GM06990 (cell line): ENCODE data around the gene NCAM1.

Source experiments
- DNase-seq: peaks from one replicate; pipeline ENCODE4 v3.0.0-alpha.2; 2011; ENCODE audit not compliant: insufficient read length; ENCODE audit errors: extremely low read depth
- H3K27me3 ChIP-seq: replicated peaks from 2 replicates; pipeline ENCODE4 v1.6.0; 2011; ENCODE audit warnings: low read length; ENCODE audit not compliant: control insufficient read depth, insufficient read depth
- H3K36me3 ChIP-seq: 2 replicates; pipeline ENCODE4 v1.5.1; 2011; ENCODE audit warnings: low read length; ENCODE audit not compliant: control insufficient read depth, insufficient read depth
- H3K4me3 ChIP-seq: replicated peaks from 2 replicates; pipeline ENCODE4 v1.5.1; 2011; ENCODE audit warnings: low read depth, mild to moderate bottlenecking, control low read depth, low read length
- CTCF ChIP-seq: IDR thresholded peaks from 2 replicates; pipeline ENCODE4 v1.5.1; 2011; ENCODE audit warnings: low read length, control low read depth, mild to moderate bottlenecking, inconsistent platforms; ENCODE audit not compliant: insufficient read depth, poor library complexity, severe bottlenecking

NCAM1 gene

GRCh38 chr11:113270080-113270479, 308.9 kb downstream of the NCAM1 start:
- TF ChIP-seq CTCF, result no peak
- H3K4me3 ChIP-seq, result no peak overlapping the region
- no peak for DNase-seq
- no peaks in the 10 kb centered on the region for H3K36me3 ChIP-seq
- H3K27me3 ChIP-seq, result 0 out of 2 replicates have a peak, but pooled peaks cover 3% of the 10 kb centered on the region

GRCh38 chr11:113271551-113272245, 310.5 kb downstream of the NCAM1 start:
- Histone ChIP-seq H3K27me3 (0 out of 2 replicates have a peak, but pooled peaks cover 3% of the 10 kb centered on the region), H3K36me3 (no peaks in the 10 kb centered on the region)
- DNase-seq, result no peak

GRCh38 chr11:113272281-113272680, 311.1 kb downstream of the NCAM1 start:
- H3K27me3 ChIP-seq, result 0 out of 2 replicates have a peak, but pooled peaks cover 3% of the 10 kb centered on the region
- no peak for DNase-seq
- TF ChIP-seq CTCF, result no peak
- no peak overlapping the region for H3K4me3 ChIP-seq
- H3K36me3 ChIP-seq, result no peaks in the 10 kb centered on the region

More at GRCh38 chr11:113271551-113272245, 310.5 kb downstream of the NCAM1 start:
- no peak for TF ChIP-seq CTCF
- no peak overlapping the region for H3K4me3 ChIP-seq

- DNase-seq, result no peak
- H3K27me3 ChIP-seq, result 0 out of 2 replicates have a peak, but pooled peaks cover 3% of the 10 kb centered on the region
These were observed 311.9 kb downstream of the NCAM1 start for GRCh38 chr11:113272927-113273615.

GRCh38 chr11:113273720-113274119, 312.5 kb downstream of the NCAM1 start:
- DNase-seq, result no peak
- Histone ChIP-seq H3K4me3 (no peak overlapping the region), H3K27me3 (0 out of 2 replicates have a peak, but pooled peaks cover 1% of the 10 kb centered on the region)

More at GRCh38 chr11:113272927-113273615, 311.9 kb downstream of the NCAM1 start:
- no peak for TF ChIP-seq CTCF
- H3K4me3 ChIP-seq, result no peak overlapping the region
- H3K36me3 ChIP-seq, result no peaks in the 10 kb centered on the region

More at GRCh38 chr11:113273720-113274119, 312.5 kb downstream of the NCAM1 start:
- no peaks in the 10 kb centered on the region for H3K36me3 ChIP-seq
- no peak for TF ChIP-seq CTCF
